CD4-positive, alpha-beta T cell treated with Interferon alpha-2 for 1 hour (primary cell): ENCODE results near the gene TRIO.

Experiments used
- DNase-seq, 2 donors: peaks; one replicate each; pipeline ENCODE4 v3.0.0-alpha.2; 2020 to 2022

The TRIO gene

GRCh38 chr5:14444161-14444560 lies 301.0 kb downstream of the TRIO start:
- DNase-seq, result no peak

- DNase-seq, result no peak
Measured at GRCh38 chr5:14445013-14445412, 301.9 kb downstream of the TRIO start.

GRCh38 chr5:14445576-14446290 lies 302.6 kb downstream of the TRIO start:
- DNase-seq, result no peak

GRCh38 chr5:14447958-14448911 lies 305.1 kb downstream of the TRIO start:
- DNase-seq, result no peak

- DNase-seq, result no peak
Measured at GRCh38 chr5:14449052-14449661, 306.0 kb downstream of the TRIO start.

- DNase-seq, result no peak
Measured at GRCh38 chr5:14450018-14450524, 306.9 kb downstream of the TRIO start.

GRCh38 chr5:14450742-14451141 lies 307.6 kb downstream of the TRIO start:
- DNase-seq, result no peak

GRCh38 chr5:14451871-14452270 lies 308.7 kb downstream of the TRIO start:
- DNase-seq, result no peak

- DNase-seq, result no peak
Measured at GRCh38 chr5:14452685-14453454, 309.7 kb downstream of the TRIO start.

- no peak for DNase-seq
Measured at GRCh38 chr5:14453481-14453880, 310.3 kb downstream of the TRIO start.

- no peak for DNase-seq
Measured at GRCh38 chr5:14455814-14456321, 312.7 kb downstream of the TRIO start.

- DNase-seq, result no peak
Measured at GRCh38 chr5:14457476-14457875, 314.3 kb downstream of the TRIO start.

GRCh38 chr5:14458414-14458813 lies 315.3 kb downstream of the TRIO start:
- DNase-seq, result no peak

GRCh38 chr5:14460844-14461398 lies 317.8 kb downstream of the TRIO start:
- DNase-seq, result no peak

GRCh38 chr5:14462681-14463080 lies 319.5 kb downstream of the TRIO start:
- DNase-seq, result no peak

- peak in 1 of 2 donors; percentile 42 for DNase-seq
Measured at GRCh38 chr5:14463629-14464028, 320.5 kb downstream of the TRIO start.

- no peak for DNase-seq
Measured at GRCh38 chr5:14464096-14464495, 321.0 kb downstream of the TRIO start.

- no peak for DNase-seq
Measured at GRCh38 chr5:14464671-14465070, 321.5 kb downstream of the TRIO start.

- DNase-seq, result no peak
Measured at GRCh38 chr5:14465116-14465515, 322.0 kb downstream of the TRIO start.

GRCh38 chr5:14465776-14466175 lies 322.6 kb downstream of the TRIO start:
- no peak for DNase-seq

GRCh38 chr5:14467251-14467650 lies 324.1 kb downstream of the TRIO start:
- DNase-seq, result no peak

GRCh38 chr5:14467886-14468285 lies 324.7 kb downstream of the TRIO start:
- no peak for DNase-seq
